ENCODE measurements around the gene CALCOCO1.

GRCh38 chr12:53703756-53704155 lies 23.5 kb downstream of the CALCOCO1 start:
- TF ChIP-seq POLR2A (IDR thresholded peaks at IDR 0.05) = no peak
- TF ChIP-seq, protein P1, sequence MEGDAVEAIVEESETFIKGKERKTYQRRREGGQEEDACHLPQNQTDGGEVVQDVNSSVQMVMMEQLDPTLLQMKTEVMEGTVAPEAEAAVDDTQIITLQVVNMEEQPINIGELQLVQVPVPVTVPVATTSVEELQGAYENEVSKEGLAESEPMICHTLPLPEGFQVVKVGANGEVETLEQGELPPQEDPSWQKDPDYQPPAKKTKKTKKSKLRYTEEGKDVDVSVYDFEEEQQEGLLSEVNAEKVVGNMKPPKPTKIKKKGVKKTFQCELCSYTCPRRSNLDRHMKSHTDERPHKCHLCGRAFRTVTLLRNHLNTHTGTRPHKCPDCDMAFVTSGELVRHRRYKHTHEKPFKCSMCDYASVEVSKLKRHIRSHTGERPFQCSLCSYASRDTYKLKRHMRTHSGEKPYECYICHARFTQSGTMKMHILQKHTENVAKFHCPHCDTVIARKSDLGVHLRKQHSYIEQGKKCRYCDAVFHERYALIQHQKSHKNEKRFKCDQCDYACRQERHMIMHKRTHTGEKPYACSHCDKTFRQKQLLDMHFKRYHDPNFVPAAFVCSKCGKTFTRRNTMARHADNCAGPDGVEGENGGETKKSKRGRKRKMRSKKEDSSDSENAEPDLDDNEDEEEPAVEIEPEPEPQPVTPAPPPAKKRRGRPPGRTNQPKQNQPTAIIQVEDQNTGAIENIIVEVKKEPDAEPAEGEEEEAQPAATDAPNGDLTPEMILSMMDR (IDR thresholded peaks at IDR 0.05) = no peak

All from adrenal gland (tissue), 5 donors.